Measurements from ENCODE around the gene TAOK2.

The TAOK2 gene

GRCh38 chr16:29963021-29963743, 10.5 kb upstream of the TAOK2 start:
- no peak for DNase-seq (ENCODE audit: low spot score)

GRCh38 chr16:29968205-29968604, 5.5 kb upstream of the TAOK2 start:
- no peak for DNase-seq (ENCODE audit: low spot score)

GRCh38 chr16:29971304-29971703, 2.4 kb upstream of the TAOK2 start:
- no peak for DNase-seq (ENCODE audit: low spot score)

GRCh38 chr16:29972500-29972899, 1.2 kb upstream of the TAOK2 start:
- DNase-seq (ENCODE audit: low spot score), result no peak

- no peak for DNase-seq (ENCODE audit: low spot score)
Observed at GRCh38 chr16:29972992-29973383, 680 bp upstream of the TAOK2 start.

- DNase-seq (ENCODE audit: low spot score), result peak; percentile 63
Observed at GRCh38 chr16:29974291-29975133, 844 bp downstream of the TAOK2 start.

GRCh38 chr16:29975134-29975538, 1.5 kb downstream of the TAOK2 start:
- no peak for DNase-seq (ENCODE audit: low spot score)

- no peak for DNase-seq (ENCODE audit: low spot score)
Observed at GRCh38 chr16:29975811-29976511, 2.3 kb downstream of the TAOK2 start.

- peak; percentile 52 for DNase-seq (ENCODE audit: low spot score)
Observed at GRCh38 chr16:29977063-29977825, 3.6 kb downstream of the TAOK2 start.

GRCh38 chr16:29978081-29978480, 4.4 kb downstream of the TAOK2 start:
- no peak for DNase-seq (ENCODE audit: low spot score)

- DNase-seq (ENCODE audit: low spot score), result no peak
Observed at GRCh38 chr16:29978564-29979270, 5.0 kb downstream of the TAOK2 start.

- DNase-seq (ENCODE audit: low spot score), result no peak
Observed at GRCh38 chr16:29982560-29983419, 9.1 kb downstream of the TAOK2 start.

- no peak for DNase-seq (ENCODE audit: low spot score)
Observed at GRCh38 chr16:29983420-29984136, 9.9 kb downstream of the TAOK2 start.

GRCh38 chr16:29984137-29984763, 10.6 kb downstream of the TAOK2 start:
- DNase-seq (ENCODE audit: low spot score), result no peak

GRCh38 chr16:29984764-29985147, 11.1 kb downstream of the TAOK2 start:
- no peak for DNase-seq (ENCODE audit: low spot score)

- DNase-seq (ENCODE audit: low spot score), result no peak
Observed at GRCh38 chr16:29985271-29985811, 11.7 kb downstream of the TAOK2 start.

GRCh38 chr16:29986231-29986630, 12.6 kb downstream of the TAOK2 start:
- no peak for DNase-seq (ENCODE audit: low spot score)

GRCh38 chr16:29986931-29987330, 13.3 kb downstream of the TAOK2 start:
- DNase-seq (ENCODE audit: low spot score), result no peak

Data from kidney capillary endothelial cell (primary cell).